ENCODE results near the gene IGF2BP3. TPM values are rescaled to one million over a fixed set of nuclear protein-coding genes. Genes with fewer than 3 reads are reported as not detected.
A peak's percentile ranks its signal among the peaks of the same experiment; 100 is the strongest.

Gene IGF2BP3
- total RNA-seq, 3 donors from 2014 or later, result 0.59 to 3.5 TPM; not detected in 1

DNA sequence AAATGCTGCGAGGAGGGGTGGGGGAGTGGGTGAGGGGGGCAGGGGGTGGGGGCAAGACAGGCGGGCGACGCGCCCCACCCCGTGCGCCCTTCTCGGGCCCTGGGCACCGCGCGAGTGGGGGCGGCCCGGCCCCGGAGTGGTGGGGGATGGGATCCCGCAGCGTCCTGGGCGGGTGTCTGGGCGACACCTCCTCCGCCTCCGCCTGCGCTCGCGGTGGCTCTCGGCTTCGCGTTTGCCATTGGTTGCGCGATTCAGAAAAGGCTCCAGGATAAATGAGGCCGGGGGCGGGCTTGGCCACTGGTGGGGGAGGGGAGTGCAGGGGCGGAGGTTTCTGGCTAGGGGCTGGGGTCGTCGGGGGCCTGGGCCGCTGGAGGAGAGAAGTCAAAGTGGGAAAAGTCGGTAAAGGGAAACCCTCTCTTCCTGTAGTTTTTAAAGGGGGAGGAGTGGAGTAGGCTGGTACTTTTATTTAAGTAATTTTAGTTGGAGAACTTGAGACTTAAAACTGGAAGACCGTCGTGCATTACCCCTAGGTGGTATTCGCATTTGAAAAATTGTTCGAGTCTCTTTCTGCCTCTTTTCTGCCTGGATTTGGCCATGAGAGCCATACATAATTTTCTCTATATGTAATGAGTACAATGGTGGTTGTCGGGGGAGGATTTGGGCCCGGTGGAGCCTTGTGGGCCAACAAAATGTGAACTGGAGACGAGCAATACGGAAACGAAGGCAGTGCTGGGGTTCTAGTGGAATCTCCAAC lies 992 bp upstream of the IGF2BP3 start:
- H3K36me3 ChIP-seq, result no peaks in the 10 kb centered on the region
- TF ChIP-seq POLR2AphosphoS5 (IDR thresholded peaks at IDR 0.05), result no peak
- TF ChIP-seq, protein P1, sequence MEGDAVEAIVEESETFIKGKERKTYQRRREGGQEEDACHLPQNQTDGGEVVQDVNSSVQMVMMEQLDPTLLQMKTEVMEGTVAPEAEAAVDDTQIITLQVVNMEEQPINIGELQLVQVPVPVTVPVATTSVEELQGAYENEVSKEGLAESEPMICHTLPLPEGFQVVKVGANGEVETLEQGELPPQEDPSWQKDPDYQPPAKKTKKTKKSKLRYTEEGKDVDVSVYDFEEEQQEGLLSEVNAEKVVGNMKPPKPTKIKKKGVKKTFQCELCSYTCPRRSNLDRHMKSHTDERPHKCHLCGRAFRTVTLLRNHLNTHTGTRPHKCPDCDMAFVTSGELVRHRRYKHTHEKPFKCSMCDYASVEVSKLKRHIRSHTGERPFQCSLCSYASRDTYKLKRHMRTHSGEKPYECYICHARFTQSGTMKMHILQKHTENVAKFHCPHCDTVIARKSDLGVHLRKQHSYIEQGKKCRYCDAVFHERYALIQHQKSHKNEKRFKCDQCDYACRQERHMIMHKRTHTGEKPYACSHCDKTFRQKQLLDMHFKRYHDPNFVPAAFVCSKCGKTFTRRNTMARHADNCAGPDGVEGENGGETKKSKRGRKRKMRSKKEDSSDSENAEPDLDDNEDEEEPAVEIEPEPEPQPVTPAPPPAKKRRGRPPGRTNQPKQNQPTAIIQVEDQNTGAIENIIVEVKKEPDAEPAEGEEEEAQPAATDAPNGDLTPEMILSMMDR (IDR thresholded peaks at IDR 0.05), result no peak
- H3K27ac ChIP-seq, result no peak overlapping the region
- peak overlapping the region in 1 of 3 donors; percentile 40 for H3K4me3 ChIP-seq
- H3K4me1 ChIP-seq, result peaks cover 9 to 13% of the 10 kb centered on the region in 2 donors
- H3K27me3 ChIP-seq, result peaks cover 28 to 97% of the 10 kb centered on the region in 2 donors
- H3K9me3 ChIP-seq, result peaks cover 0 to 6% of the 10 kb centered on the region in 2 donors
- intact Hi-C loops (cut with DNase I; ENCODE audit: low total_unique reads), result no loop called here
- DNase-seq (ENCODE audit: low spot score in 2 of 2), result no peak

DNA sequence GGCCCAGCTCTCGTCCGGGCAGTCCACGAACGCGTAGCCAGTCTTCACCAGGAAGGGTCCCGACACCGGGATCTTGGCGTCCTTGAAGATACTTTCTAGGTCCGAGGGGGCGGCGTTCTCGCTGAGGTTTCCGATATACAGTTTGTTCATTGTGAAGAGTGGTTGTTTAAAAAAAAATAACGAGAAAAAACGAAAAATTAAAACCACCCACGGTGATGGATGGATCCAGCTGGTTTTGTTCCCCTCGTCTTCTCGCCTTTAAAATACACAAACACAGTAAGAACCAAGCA lies 385 bp downstream of the IGF2BP3 start:
- peaks cover 28 to 95% of the 10 kb centered on the region in 2 donors for H3K27me3 ChIP-seq
- no peak overlapping the region for H3K27ac ChIP-seq
- DNase-seq (ENCODE audit: low spot score in 2 of 2), result no peak
- H3K4me1 ChIP-seq, result peaks cover 9 to 13% of the 10 kb centered on the region in 2 donors
- TF ChIP-seq POLR2AphosphoS5 (IDR thresholded peaks at IDR 0.05) (no peak), POLR2A (IDR thresholded peaks at IDR 0.05) (no peak)
- TF ChIP-seq, protein P1 (IDR thresholded peaks at IDR 0.05), result no peak
- H3K36me3 ChIP-seq, result no peaks in the 10 kb centered on the region
- peaks cover 0 to 3% of the 10 kb centered on the region in 2 donors for H3K9me3 ChIP-seq
- intact Hi-C loops (cut with DNase I; ENCODE audit: low total_unique reads), result no loop called here
- H3K4me3 ChIP-seq, result peak overlapping the region; percentile 26 to 64 (median 37)

DNA sequence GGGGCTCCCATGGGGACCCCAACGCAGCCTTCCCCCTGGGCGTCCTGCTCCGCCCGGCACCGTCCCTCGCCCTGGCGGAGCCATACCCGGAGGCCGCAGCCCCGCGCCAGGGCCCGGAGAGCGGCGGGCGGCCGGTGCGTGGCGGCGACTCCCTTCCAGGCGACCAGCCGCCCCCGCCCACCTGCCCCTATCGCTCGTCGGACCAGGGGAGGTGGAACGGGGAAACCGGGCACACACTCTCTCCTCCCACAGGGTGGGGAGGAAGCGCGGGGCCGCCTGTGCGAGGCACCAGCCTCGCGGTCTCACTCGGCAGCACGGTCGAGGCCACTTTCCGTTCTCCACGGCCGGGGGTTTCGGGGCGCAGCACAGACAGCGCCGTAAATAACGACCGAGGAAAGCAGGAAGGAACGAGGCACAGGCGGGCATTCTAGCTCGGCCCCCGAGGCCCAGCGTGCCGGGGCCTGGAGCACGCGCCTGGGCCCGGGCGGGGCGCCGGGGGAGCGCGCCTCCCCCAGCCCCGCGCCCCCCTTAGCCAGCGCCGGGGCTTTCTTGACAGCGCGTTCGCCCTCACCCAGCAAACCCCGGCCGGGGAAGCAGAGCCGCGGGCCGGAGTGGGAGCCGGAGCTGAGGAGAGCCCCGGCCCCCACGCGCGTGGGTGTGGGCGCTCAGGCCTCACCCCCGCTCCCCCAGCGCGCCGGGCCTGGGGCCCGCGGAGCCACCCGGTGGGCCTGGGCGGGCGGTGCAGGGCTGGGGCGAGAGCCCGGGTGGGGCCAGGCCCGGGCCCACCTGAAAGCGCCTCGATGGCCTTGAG lies 936 bp downstream of the IGF2BP3 start:
- no peak for DNase-seq (ENCODE audit: low spot score in 2 of 2)
- Histone ChIP-seq H3K36me3 (no peaks in the 10 kb centered on the region), H3K4me3 (peak overlapping the region; percentile 26 to 64 (median 37)), H3K9me3 (no peaks in the 10 kb centered on the region), H3K27ac (no peak overlapping the region), H3K27me3 (peaks cover 26 to 95% of the 10 kb centered on the region in 2 donors), H3K4me1 (peaks cover 9 to 13% of the 10 kb centered on the region in 2 donors)
- TF ChIP-seq POLR2A (IDR thresholded peaks at IDR 0.05) (no peak), POLR2AphosphoS5 (IDR thresholded peaks at IDR 0.05) (no peak)
- TF ChIP-seq, protein P1 (IDR thresholded peaks at IDR 0.05), result no peak
- intact Hi-C loops (cut with DNase I; ENCODE audit: low total_unique reads), result no loop called here

DNA sequence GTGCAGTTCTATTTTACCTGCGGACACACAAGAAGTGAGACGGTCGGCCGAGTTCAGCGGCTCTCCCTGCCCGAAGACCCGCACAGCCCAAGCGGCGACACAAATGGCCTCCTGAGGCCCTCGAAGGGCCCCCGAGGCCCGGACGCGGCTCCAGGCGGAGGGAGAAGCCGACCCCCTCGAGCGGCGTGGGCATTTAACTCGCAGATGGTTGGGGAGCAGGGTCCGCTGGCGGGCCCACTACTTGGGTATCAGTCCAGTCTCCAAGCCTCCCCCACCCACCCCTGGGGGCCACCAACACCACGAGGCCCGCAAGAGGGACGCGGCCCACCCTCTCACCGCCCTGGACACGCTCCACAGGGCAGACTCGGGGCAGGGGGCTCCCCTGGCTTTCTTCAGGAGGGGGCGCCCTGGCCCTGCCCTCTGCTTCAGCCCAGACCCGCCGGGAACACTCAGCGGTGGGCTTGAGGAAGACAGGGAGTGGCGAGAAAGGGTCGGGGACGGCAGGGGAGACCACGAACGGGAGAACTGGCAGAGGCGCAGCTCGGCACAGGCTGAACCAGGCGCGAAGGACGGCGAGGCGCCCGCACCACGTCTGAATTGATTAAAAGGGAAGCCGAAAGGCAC lies 1.7 kb downstream of the IGF2BP3 start:
- no peak for DNase-seq (ENCODE audit: low spot score in 2 of 2)
- TF ChIP-seq, protein P1 (IDR thresholded peaks at IDR 0.05), result no peak
- TF ChIP-seq POLR2AphosphoS5 (IDR thresholded peaks at IDR 0.05), result no peak
- TF ChIP-seq POLR2A (IDR thresholded peaks at IDR 0.05), result no peak
- Histone ChIP-seq H3K27ac (no peak overlapping the region), H3K36me3 (no peaks in the 10 kb centered on the region), H3K9me3 (no peaks in the 10 kb centered on the region), H3K4me3 (peak overlapping the region; percentile 26 to 64 (median 37)), H3K4me1 (peaks cover 9 to 13% of the 10 kb centered on the region in 2 donors), H3K27me3 (peaks cover 19 to 94% of the 10 kb centered on the region in 2 donors)
- intact Hi-C loops (cut with DNase I; ENCODE audit: low total_unique reads), result no loop called here

Data from breast epithelium (tissue), 4 donors.